Breast epithelium (tissue), 3 donors: ENCODE data around the gene SELENOH.

Experiments used
- CTCF ChIP-seq, 3 donors: fragments of 450-650 bp; IDR thresholded peaks; one replicate each; pipeline ENCODE4 v1.5.1; 2016 to 2017; ENCODE audit warnings: antibody characterized with exemption in 3 of 3, mild to moderate bottlenecking in 3 of 3, moderate library complexity in 3 of 3
- POLR2A ChIP-seq: fragments of 450-650 bp; IDR thresholded peaks from one replicate; pipeline ENCODE4 v1.6.1; 2016; ENCODE audit warnings: antibody characterized with exemption, mild to moderate bottlenecking, moderate library complexity

GRCh38 chr11:57735619-57736298, 5.5 kb upstream of the SELENOH start:
- TF ChIP-seq CTCF (IDR thresholded peaks at IDR 0.05): no peak
- no peak for TF ChIP-seq POLR2A
